Measurements from ENCODE around the gene KIRREL3.

The KIRREL3 gene

DNA sequence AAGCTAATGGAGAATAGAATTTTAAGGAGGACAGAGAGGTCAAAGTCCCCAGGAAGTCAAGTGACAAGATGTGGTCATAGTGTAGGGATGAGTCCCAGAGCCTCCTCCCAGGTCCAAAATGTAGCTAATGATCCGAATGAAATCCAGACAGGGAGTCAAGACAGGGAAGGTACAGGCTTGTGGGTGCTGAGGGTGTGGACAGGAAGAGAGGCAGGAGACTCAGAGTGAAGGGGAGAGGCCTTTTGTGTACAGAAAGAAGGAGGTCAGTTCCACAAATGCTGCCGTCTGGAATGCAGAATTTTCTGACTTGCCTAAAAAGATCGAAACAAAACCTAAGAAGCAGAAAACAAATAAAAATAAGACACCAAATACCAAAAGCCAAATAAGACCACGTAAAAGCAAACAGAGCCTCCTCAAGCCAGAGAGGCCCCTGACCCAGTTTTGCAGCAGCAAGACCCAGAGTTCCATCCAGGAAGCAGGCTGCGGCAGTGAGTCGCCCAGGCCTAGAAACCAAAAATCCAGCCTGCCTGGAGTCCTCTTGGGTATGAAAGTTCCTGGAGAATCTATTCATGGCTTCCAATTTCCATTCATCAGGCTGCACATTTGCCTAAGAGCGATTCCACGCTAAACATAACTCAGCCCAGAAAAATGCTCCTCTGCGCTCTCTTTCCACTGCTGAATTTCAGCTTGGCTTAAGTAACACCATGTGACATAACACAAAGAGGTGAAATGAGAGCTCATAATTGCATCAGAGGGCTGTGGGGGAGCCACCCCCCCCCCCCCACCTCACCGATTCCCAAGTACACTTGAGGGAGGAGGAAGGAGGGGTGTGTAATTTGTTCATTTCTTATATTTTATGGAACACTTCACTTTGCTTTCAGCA is 71.2 kb downstream of the KIRREL3 start:
- Histone ChIP-seq H3K36me3 (replicated peaks) (no peaks in the 10 kb centered on the region), H3K27me3 (ENCODE audit: low read depth) (no peaks in the 10 kb centered on the region), H3K4me3 (no peak overlapping the region), H3K4me1 (no peaks in the 10 kb centered on the region), H3K9me3 (no peaks in the 10 kb centered on the region)
- in situ Hi-C loops (cut with MboI; ENCODE audit: low sequenced_read_pairs) = no loop called here
- no peak for DNase-seq (ENCODE audit: low spot score in 2 of 2)

DNA sequence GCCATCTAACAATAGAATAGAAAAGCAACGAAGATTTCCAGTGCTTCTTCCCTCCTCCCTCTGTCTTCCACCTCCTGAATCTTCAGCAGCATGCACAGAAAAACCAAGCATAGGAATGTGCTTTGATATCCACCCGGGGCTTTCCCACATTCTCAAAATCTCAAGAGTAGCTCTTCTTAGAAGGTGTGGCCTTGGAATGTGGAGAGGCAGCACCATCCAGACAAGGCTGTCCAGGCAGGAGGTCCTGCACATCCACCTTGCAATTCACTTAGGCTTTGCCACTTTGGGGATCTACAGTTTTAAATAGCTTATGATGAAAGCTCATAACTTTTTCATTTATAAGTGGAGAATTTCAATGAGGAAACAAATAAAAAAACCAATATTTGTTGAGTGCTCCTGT is 72.9 kb downstream of the KIRREL3 start:
- in situ Hi-C loops (cut with MboI; ENCODE audit: low sequenced_read_pairs) = no loop called here
- Histone ChIP-seq H3K27me3 (ENCODE audit: low read depth) (no peaks in the 10 kb centered on the region), H3K4me1 (no peaks in the 10 kb centered on the region), H3K9me3 (no peaks in the 10 kb centered on the region), H3K36me3 (replicated peaks) (no peaks in the 10 kb centered on the region), H3K4me3 (no peak overlapping the region)
- no peak for DNase-seq (ENCODE audit: low spot score in 2 of 2)

DNA sequence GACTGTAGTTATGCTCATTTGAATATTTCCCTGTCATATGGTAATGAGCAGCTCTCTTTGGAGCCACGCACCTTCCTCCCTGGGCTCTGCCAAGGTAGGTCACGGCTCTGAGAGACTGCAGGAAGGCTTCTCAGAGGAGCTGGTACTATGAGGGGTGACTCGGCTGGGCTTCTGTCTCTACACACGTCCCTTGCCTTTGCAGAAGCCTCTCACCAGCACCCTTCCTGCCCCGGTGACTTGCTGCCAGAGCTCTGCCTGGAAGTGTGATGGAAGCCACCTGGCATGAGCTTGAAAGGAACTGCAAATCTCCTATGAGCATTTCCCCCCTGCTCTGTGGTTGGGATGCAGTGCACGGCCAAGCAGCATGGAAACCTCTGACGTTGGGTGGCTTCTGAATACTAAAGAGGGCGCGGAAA is 74.2 kb downstream of the KIRREL3 start:
- no peaks in the 10 kb centered on the region for H3K9me3 ChIP-seq
- no peak for DNase-seq (ENCODE audit: low spot score in 2 of 2)
- in situ Hi-C loops (cut with MboI; ENCODE audit: low sequenced_read_pairs) = no loop called here
- no peaks in the 10 kb centered on the region for H3K4me1 ChIP-seq
- H3K36me3 ChIP-seq (replicated peaks) = no peaks in the 10 kb centered on the region
- H3K4me3 ChIP-seq = no peak overlapping the region
- H3K27me3 ChIP-seq (ENCODE audit: low read depth) = no peaks in the 10 kb centered on the region

- in situ Hi-C loops (cut with MboI; ENCODE audit: low sequenced_read_pairs) = no loop called here
- no peak for DNase-seq (ENCODE audit: low spot score in 2 of 2)
- H3K36me3 ChIP-seq (replicated peaks) = no peaks in the 10 kb centered on the region
- no peaks in the 10 kb centered on the region for H3K27me3 ChIP-seq (ENCODE audit: low read depth)
- no peaks in the 10 kb centered on the region for H3K9me3 ChIP-seq
- no peak overlapping the region for H3K4me3 ChIP-seq
- H3K4me1 ChIP-seq = no peaks in the 10 kb centered on the region
These were observed 75.1 kb downstream of the KIRREL3 start for GRCh38 chr11:126925321-126926093.

- H3K36me3 ChIP-seq (replicated peaks) = no peaks in the 10 kb centered on the region
- H3K27me3 ChIP-seq (ENCODE audit: low read depth) = no peaks in the 10 kb centered on the region
- H3K9me3 ChIP-seq = no peaks in the 10 kb centered on the region
- no peak for DNase-seq (ENCODE audit: low spot score in 2 of 2)
- no peaks in the 10 kb centered on the region for H3K4me1 ChIP-seq
- no peak overlapping the region for H3K4me3 ChIP-seq
- in situ Hi-C loops (cut with MboI; ENCODE audit: low sequenced_read_pairs) = no loop called here
These were observed 76.1 kb downstream of the KIRREL3 start for GRCh38 chr11:126924376-126925040.

GRCh38 chr11:126920833-126921232 is 79.7 kb downstream of the KIRREL3 start:
- Histone ChIP-seq H3K36me3 (replicated peaks) (no peaks in the 10 kb centered on the region), H3K27me3 (ENCODE audit: low read depth) (no peaks in the 10 kb centered on the region), H3K4me3 (no peak overlapping the region), H3K4me1 (no peaks in the 10 kb centered on the region), H3K9me3 (no peaks in the 10 kb centered on the region)
- DNase-seq (ENCODE audit: low spot score in 2 of 2) = no peak
- in situ Hi-C loops (cut with MboI; ENCODE audit: low sequenced_read_pairs) = no loop called here

- no peak for DNase-seq (ENCODE audit: low spot score in 2 of 2)
- H3K4me1 ChIP-seq = no peaks in the 10 kb centered on the region
- H3K27me3 ChIP-seq (ENCODE audit: low read depth) = no peaks in the 10 kb centered on the region
- H3K4me3 ChIP-seq = no peak overlapping the region
- H3K9me3 ChIP-seq = no peaks in the 10 kb centered on the region
- H3K36me3 ChIP-seq (replicated peaks) = no peaks in the 10 kb centered on the region
- in situ Hi-C loops (cut with MboI; ENCODE audit: low sequenced_read_pairs) = no loop called here
These were observed 81.3 kb downstream of the KIRREL3 start for GRCh38 chr11:126919147-126919823.

DNA sequence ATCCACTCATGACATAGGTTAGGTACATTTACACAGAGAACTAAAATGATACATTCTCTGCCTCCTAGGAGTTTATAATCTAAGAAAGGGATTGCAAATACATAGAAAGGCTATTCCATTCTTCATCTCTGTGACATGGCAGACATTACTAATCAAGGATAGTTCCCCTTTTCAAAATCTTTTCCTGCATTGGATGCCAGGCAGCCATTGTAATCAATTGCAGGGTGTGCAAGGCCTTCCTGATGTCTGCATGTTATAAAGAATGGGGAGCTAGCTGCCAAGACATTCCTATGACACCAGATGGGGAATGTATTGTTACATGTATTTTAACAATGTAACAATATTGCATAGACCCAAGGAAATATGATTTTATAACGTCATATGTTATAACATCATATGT is 82.0 kb downstream of the KIRREL3 start:
- H3K4me3 ChIP-seq = no peak overlapping the region
- H3K36me3 ChIP-seq (replicated peaks) = no peaks in the 10 kb centered on the region
- DNase-seq (ENCODE audit: low spot score in 2 of 2) = no peak
- in situ Hi-C loops (cut with MboI; ENCODE audit: low sequenced_read_pairs) = no loop called here
- H3K9me3 ChIP-seq = no peaks in the 10 kb centered on the region
- H3K4me1 ChIP-seq = no peaks in the 10 kb centered on the region
- H3K27me3 ChIP-seq (ENCODE audit: low read depth) = no peaks in the 10 kb centered on the region

DNA sequence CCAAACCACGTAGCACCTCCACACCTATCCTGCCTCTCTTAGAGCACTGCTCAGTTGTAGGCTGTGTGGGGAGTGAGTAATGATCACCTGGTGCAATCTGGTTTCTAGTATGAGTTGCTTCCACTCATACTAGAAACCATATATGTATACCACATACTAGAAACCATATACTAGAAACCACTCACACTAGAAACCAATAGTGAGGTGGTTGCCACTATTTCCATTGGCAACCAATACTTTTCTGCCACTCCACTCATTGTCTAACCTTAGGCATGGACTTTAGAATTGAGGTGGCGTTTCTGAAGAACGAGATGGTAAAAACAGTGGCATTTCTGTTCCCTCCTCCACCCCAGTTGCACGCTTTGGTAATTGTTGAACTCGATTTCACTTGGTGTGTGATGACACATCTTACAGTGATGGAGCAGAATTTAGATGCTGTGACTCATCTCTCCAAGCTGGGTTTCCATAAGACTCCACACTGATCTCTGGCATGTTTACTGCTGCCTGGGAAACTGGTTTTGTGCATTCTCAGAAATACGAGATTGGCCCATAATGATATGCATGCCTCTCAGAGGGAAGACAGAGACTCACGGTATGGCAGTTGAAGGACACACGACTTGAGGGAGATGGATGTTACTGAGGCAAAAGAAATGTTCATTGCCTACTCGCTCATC is 82.9 kb downstream of the KIRREL3 start:
- H3K9me3 ChIP-seq = no peaks in the 10 kb centered on the region
- DNase-seq (ENCODE audit: low spot score in 2 of 2) = no peak
- no peak overlapping the region for H3K4me3 ChIP-seq
- H3K27me3 ChIP-seq (ENCODE audit: low read depth) = no peaks in the 10 kb centered on the region
- in situ Hi-C loops (cut with MboI; ENCODE audit: low sequenced_read_pairs) = no loop called here
- H3K4me1 ChIP-seq = no peaks in the 10 kb centered on the region
- H3K36me3 ChIP-seq (replicated peaks) = no peaks in the 10 kb centered on the region

DNA sequence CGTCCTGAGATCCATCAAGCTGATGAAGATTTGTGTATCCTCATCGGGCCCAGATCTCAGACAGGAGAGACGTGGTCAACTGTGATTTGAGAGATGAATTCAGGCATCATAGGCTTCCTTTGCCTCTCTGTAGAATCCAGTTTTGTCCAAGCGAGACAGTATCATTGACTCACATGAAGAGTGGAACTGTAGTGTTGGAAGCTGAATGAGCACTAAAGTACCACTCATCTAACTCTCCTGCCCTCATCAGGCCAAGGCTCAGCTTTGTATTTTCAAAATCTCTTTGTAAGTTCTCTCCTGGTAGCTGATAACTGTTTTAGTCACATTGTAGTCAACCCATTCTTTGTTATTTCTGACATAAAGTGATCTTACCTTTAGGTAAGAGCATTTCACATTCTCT is 85.1 kb downstream of the KIRREL3 start:
- in situ Hi-C loops (cut with MboI; ENCODE audit: low sequenced_read_pairs) = no loop called here
- Histone ChIP-seq H3K36me3 (replicated peaks) (no peaks in the 10 kb centered on the region), H3K27me3 (ENCODE audit: low read depth) (no peaks in the 10 kb centered on the region), H3K9me3 (no peaks in the 10 kb centered on the region), H3K4me1 (no peaks in the 10 kb centered on the region), H3K4me3 (no peak overlapping the region)
- DNase-seq (ENCODE audit: low spot score in 2 of 2) = no peak

DNA sequence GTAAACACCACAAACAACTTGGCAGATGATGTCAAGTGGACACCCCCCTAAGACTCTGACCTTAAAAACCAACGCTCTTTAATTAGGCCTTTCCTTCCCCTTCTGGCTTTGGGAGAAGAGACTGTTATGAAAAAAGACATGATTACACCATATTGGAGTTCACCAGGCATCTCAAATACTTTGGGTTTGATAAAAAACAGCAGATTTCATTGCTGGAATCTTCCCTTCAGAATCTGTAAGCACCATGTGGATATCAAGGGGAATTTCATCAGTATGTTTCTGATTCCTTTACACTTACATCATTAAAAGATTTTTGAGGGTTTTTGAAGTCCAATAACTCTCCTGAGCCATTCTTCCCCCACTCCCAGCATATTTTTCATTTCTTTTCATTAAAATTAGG is 85.6 kb downstream of the KIRREL3 start:
- Histone ChIP-seq H3K9me3 (no peaks in the 10 kb centered on the region), H3K4me3 (no peak overlapping the region), H3K27me3 (ENCODE audit: low read depth) (no peaks in the 10 kb centered on the region), H3K4me1 (no peaks in the 10 kb centered on the region), H3K36me3 (replicated peaks) (no peaks in the 10 kb centered on the region)
- no peak for DNase-seq (ENCODE audit: low spot score in 2 of 2)
- in situ Hi-C loops (cut with MboI; ENCODE audit: low sequenced_read_pairs) = no loop called here

DNA sequence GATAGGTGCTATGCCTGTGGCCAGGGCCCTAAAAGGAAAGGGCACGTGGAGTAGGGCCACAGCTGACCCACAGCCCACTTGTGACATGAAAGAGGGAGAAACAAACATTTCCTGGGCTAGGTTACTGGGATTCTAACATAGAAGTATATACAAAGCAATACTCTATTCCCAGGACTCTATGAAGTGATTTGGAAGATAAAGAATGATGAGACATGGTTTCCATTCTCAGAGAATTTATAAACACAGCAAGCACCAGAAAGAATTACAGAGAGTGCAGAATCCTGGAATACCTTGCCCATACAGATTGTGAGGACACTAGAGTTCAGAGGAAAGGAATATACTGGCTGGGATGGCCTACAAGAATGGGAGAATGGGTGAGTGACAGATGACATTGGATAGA is 86.4 kb downstream of the KIRREL3 start:
- DNase-seq (ENCODE audit: low spot score in 2 of 2) = no peak
- Histone ChIP-seq H3K4me3 (no peak overlapping the region), H3K9me3 (no peaks in the 10 kb centered on the region), H3K27me3 (ENCODE audit: low read depth) (no peaks in the 10 kb centered on the region), H3K4me1 (no peaks in the 10 kb centered on the region), H3K36me3 (replicated peaks) (no peaks in the 10 kb centered on the region)
- in situ Hi-C loops (cut with MboI; ENCODE audit: low sequenced_read_pairs) = no loop called here

GRCh38 chr11:126904520-126904919 is 96.0 kb downstream of the KIRREL3 start:
- Histone ChIP-seq H3K27me3 (ENCODE audit: low read depth) (peaks cover 12% of the 10 kb centered on the region), H3K4me3 (no peak overlapping the region), H3K9me3 (no peaks in the 10 kb centered on the region), H3K4me1 (no peaks in the 10 kb centered on the region), H3K36me3 (replicated peaks) (no peaks in the 10 kb centered on the region)
- DNase-seq (ENCODE audit: low spot score in 2 of 2) = no peak
- in situ Hi-C loops (cut with MboI; ENCODE audit: low sequenced_read_pairs) = no loop called here

Measured in HAP-1 (cell line).